ENCODE data around the gene FBXL17.

The FBXL17 gene

DNA sequence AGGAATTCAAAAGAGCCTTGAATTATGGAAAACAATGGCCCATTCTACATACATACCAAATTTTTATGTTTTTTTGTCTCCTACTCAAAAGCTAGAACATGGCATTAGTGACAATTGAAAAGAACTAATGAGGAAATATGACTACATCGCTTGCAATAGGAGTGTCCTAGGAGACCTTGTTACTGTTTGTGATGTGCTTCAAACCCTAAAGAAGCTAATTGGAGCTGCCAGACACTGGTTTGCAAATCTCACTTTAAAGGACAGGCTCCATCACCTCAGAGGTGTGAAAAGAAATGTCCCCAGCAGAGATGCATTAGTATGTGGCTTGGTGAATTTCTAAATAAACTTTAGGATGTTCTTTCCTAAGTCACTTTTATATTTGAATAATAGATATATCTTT is 356.9 kb downstream of the FBXL17 start:
- in situ Hi-C loops (cut with MboI; ENCODE audit: low sequenced_read_pairs), result no loop called here

DNA sequence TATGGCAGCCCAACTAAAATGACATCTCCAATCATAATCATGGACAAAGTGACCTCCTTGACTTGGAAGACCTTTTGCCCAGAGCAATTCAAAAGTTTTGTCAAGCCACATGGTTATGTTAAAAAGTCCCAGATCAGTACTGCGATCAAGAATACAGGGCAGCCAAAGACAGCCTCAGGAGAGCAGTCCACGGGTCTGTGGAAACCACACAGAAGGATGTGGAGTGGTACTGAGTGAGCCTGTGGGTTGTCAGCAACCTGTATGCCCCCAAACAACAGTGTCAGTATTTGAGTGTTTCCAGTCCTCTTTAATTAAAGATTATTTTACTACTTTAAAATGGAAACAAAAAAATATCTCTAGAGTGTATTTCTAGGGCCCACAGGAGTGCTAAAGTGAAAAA is 365.8 kb downstream of the FBXL17 start:
- in situ Hi-C loops (cut with MboI; ENCODE audit: low sequenced_read_pairs), result no loop called here

DNA sequence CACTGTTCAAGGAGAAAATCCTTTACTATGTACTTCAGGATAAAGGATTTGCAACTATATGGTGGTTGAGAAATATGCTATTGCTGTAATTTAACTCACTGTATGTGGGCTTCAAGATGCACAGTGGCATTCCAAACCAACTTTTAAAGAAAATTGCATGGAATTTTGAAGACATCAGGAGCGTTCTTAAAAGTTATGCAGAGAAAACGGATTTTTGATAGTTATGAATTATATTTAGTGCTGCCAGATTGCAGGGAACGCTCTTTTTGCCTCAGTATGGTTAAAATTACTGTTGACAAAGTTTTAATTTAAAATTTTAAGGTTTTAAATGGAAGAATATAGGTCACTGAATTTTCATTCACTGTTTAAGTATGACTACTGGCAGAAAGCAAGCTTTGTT is 375.1 kb downstream of the FBXL17 start:
- in situ Hi-C loops (cut with MboI; ENCODE audit: low sequenced_read_pairs), result no loop called here

- in situ Hi-C loops (cut with MboI; ENCODE audit: low sequenced_read_pairs), result no loop called here
Measured at GRCh38 chr5:108003178-108003577, 378.7 kb downstream of the FBXL17 start.

DNA sequence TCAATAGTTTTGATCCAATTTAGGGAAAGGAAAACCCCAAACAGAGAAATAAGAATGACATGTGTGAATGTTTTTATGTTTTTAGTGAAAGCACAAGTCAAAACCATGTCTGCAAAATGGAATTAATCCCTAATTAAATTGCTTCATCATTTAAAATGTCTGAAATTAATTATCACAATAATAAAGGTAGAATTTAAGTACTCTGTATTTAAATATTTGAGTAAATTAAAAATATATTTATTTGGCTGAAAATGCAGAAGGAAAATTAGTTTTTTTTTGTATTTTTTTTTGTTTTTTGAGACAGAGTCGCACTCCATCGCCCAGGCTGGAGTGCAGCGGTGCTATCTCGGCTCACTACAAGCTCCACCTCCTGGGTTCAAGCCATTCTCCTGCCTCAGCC is 380.7 kb downstream of the FBXL17 start:
- in situ Hi-C loops (cut with MboI; ENCODE audit: low sequenced_read_pairs), result no loop called here

DNA sequence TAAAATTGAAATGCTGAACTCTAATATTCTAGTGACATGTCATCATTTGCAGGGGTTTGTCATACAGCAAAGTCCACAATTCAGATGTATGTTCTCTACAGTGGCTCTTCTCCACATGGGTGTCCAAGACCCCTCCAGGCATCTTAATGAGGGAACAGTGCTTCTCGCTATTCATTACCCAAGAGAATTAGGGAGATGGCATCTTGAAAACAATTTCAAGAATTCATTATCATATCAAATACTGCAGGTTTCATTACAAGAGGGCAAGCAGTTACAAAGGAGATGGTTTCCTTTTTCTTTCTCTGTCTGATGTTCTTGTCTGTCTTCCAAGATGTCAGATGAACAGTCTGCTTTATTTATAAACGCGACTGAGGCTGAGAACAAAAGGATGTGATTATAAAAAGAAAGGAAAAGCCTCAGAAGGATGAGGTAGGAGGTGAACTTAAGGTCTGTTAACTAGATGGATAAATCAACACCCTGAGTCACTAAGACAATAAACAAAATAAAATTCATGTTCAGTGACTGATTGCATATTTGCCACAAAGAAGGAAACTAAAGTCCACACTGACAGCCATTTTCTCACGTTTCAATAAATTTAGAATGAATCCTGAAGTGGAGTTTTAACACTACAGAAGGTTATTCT is 384.4 kb downstream of the FBXL17 start:
- in situ Hi-C loops (cut with MboI; ENCODE audit: low sequenced_read_pairs), result no loop called here

DNA sequence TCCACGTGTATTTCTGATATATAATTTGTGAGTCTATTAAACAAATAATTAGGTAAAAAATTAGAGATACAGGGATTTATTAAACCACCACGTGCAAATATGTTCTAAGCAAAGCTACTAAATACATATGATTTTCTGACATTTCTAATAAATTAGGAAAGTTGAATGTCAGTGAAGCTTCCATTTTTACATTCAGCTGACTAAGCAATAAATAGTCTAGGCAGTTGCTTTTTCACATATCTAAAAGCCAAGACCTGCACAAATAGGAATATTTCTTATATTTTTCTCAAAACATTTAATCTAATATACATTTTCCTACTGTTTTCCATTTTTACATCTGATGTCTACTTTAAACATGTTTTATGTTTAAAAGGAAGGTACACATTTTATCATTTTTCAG is 388.6 kb downstream of the FBXL17 start:
- in situ Hi-C loops (cut with MboI; ENCODE audit: low sequenced_read_pairs), result no loop called here

GRCh38 chr5:107990881-107991810 is 390.8 kb downstream of the FBXL17 start:
- in situ Hi-C loops (cut with MboI; ENCODE audit: low sequenced_read_pairs), result no loop called here

GRCh38 chr5:107985144-107985543 is 396.8 kb downstream of the FBXL17 start:
- in situ Hi-C loops (cut with MboI; ENCODE audit: low sequenced_read_pairs), result no loop called here

- in situ Hi-C loops (cut with MboI; ENCODE audit: low sequenced_read_pairs), result no loop called here
Measured at GRCh38 chr5:107982703-107983425, 399.0 kb downstream of the FBXL17 start.

GRCh38 chr5:107980923-107981692 is 400.8 kb downstream of the FBXL17 start:
- in situ Hi-C loops (cut with MboI; ENCODE audit: low sequenced_read_pairs), result no loop called here

- in situ Hi-C loops (cut with MboI; ENCODE audit: low sequenced_read_pairs), result no loop called here
Measured at GRCh38 chr5:107979900-107980299, 402.0 kb downstream of the FBXL17 start.

DNA sequence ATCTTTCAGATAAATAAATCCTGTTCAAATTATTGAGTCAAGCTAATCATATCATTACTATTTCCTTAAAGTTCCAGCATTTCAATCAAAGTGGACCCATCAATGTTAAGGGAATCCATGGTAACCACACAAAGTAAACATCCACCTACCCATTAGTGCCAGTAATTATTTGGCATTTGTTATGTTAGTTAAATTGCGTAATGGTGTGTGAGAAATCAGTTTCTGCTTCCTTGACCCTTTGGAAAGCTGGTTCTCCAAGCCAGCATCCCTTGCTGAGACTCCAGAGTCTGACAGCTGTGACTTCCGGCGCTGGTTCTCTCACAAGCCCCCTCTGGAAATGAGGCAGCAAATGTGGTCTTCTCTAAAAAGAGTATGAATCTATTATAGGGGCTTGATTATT is 402.6 kb downstream of the FBXL17 start:
- in situ Hi-C loops (cut with MboI; ENCODE audit: low sequenced_read_pairs), result no loop called here

- in situ Hi-C loops (cut with MboI; ENCODE audit: low sequenced_read_pairs), result no loop called here
Measured at GRCh38 chr5:107977550-107978071, 404.3 kb downstream of the FBXL17 start.

- in situ Hi-C loops (cut with MboI; ENCODE audit: low sequenced_read_pairs), result no loop called here
Measured at GRCh38 chr5:107975568-107975967, 406.3 kb downstream of the FBXL17 start.

DNA sequence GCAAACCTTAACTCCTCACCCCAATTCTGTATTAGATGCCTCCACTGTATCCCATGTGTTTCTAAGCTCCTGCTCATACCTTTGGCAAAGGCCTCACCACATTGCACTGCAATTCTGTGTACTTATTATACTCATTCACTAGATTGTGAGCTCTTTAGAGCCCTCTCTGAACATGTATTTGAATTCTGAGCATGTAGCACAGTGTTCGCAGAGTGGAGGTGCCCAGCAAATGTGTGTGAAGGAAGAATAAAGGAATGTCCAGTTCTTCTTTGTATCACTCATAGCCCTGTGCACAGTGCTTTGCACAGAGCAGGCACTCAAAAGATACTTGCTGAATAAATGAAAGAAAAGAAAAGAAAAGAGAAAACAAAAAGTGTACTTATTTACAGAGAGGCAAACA is 410.1 kb downstream of the FBXL17 start:
- in situ Hi-C loops (cut with MboI; ENCODE audit: low sequenced_read_pairs), result no loop called here

DNA sequence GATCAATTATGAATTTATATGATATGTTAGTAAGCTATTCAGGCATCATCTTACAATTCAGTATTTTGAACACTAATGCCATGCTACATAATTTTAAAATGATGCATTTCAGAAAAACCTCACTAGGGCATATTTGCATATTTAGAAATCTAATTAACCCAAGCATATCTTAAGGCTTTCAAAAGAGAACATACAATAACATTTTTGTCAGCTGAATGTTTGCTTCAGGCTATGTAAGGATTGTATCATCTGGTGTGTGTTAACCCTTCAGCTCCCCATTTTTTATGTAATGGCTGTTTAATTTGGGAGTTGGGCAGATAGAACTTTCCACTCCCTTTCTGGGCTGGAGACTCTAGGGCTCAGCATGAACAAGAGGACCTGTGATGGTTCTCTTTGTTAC is 412.1 kb downstream of the FBXL17 start:
- in situ Hi-C loops (cut with MboI; ENCODE audit: low sequenced_read_pairs), result no loop called here

- in situ Hi-C loops (cut with MboI; ENCODE audit: low sequenced_read_pairs), result no loop called here
Measured at GRCh38 chr5:107968998-107969397, 412.9 kb downstream of the FBXL17 start.

- in situ Hi-C loops (cut with MboI; ENCODE audit: low sequenced_read_pairs), result no loop called here
Measured at GRCh38 chr5:107968406-107968843, 413.5 kb downstream of the FBXL17 start.

GRCh38 chr5:107966201-107966600 is 415.7 kb downstream of the FBXL17 start:
- in situ Hi-C loops (cut with MboI; ENCODE audit: low sequenced_read_pairs), result no loop called here

DNA sequence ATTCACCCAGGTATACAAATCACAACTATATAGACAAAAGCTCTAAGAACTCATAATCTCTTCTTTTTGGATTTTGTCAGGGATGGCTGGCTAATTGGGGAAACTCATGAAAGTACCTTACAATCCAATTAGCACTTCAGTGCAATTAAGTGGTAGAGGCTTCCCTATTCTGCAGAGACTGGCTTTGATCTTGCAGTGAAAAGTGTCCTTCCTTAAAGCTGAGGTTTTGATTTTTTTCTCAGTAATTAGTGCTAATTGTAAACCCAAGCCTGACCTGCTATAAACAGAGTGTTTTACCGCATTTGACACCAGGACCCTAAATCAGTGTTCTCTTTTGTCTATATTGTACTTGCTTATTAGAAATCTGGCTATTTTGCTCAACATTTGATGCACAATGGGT is 417.2 kb downstream of the FBXL17 start:
- in situ Hi-C loops (cut with MboI; ENCODE audit: low sequenced_read_pairs), result no loop called here
